Kidney (tissue), 14 donors: ENCODE measurements around the gene HMBS. TPM values are rescaled to one million over a fixed set of nuclear protein-coding genes. Genes with fewer than 3 reads are reported as not detected.
A peak's percentile ranks its signal among the peaks of the same experiment; 100 is the strongest.
"Not testable (repeated sequence)": the region's sequence is repeated elsewhere in the genome, so short reads cannot be mapped to it uniquely, and the experiment has no call there.

Experiments used
- DNase-seq, 5 donors: peaks; one replicate each; pipeline ENCODE4 v3.0.0-alpha.2; 2013 to 2020
- FAIRE-seq: peaks from 2 replicates; lab custom pipeline; 2012; peaks lifted over from hg19 to GRCh38; lab: Jason Lieb, UNC
- H3K27ac ChIP-seq, 2 donors: one replicate each; pipeline ENCODE4 v1.7.0; 2013; ENCODE audit warnings: low read depth in 2 of 2, low read length in 2 of 2, inconsistent platforms in 1 of 2
- H3K27me3 ChIP-seq: one replicate; pipeline ENCODE4 v1.7.1; 2013; ENCODE audit warnings: low read length, inconsistent platforms; ENCODE audit not compliant: control insufficient read depth, insufficient read depth
- H3K36me3 ChIP-seq, 3 donors: one replicate each; pipeline versions ENCODE4 v1.7.0 to v1.7.1; 2013; ENCODE audit warnings: low read length in 3 of 3, control low read depth in 1 of 3, inconsistent platforms in 1 of 3; ENCODE audit not compliant: insufficient read depth in 3 of 3, control insufficient read depth in 2 of 3
- H3K4me1 ChIP-seq, 3 donors: one replicate each; pipeline versions ENCODE4 v1.7.0 to v1.7.1; 2013; ENCODE audit warnings: low read length in 3 of 3, inconsistent platforms in 1 of 3, low read depth in 1 of 3; ENCODE audit not compliant: control insufficient read depth in 2 of 3, insufficient read depth in 2 of 3
- H3K4me3 ChIP-seq, 3 donors: one replicate each; pipeline versions ENCODE4 v1.7.0 to v1.8.1; 2013; ENCODE audit warnings: low read length in 3 of 3, control low read depth in 1 of 3, inconsistent platforms in 1 of 3
- H3K9ac ChIP-seq, 3 donors: one replicate each; pipeline versions ENCODE4 v1.7.0 to v1.7.1; 2013; ENCODE audit warnings: low read length in 3 of 3, control low read depth in 1 of 3, inconsistent platforms in 1 of 3
- H3K9me3 ChIP-seq, 3 donors: one replicate each; pipeline versions ENCODE4 v1.7.0 to v1.7.1; 2013; ENCODE audit warnings: low read length in 3 of 3, control low read depth in 1 of 3, inconsistent platforms in 1 of 3; ENCODE audit not compliant: control insufficient read depth in 2 of 3, insufficient read depth in 1 of 3
- intact Hi-C: fragments of 100-400 bp; cut with DNase I; formaldehyde crosslinking; loops from one replicate; pipeline ENCODE4 v1.11.1; 2022
- polyA plus RNA-seq: library from polyadenylated mRNA; stranded (reverse); fragments of 350-450 nt; fragmentation: Illumina TruSeq; extraction: RNeasy Lipid Tissue Mini Kit (QIAGEN cat#74804); gene quantifications from one replicate; pipeline ENCODE4 v1.2.3, GENCODE V29; 2014; ENCODE audit warnings: low read depth, low replicate concordance; ENCODE audit not compliant: insufficient read depth
- total RNA-seq: library from RNA; stranded (reverse); fragmentation: NEBNext Ultra II Directional; extraction: Animal tissue kit (Norgen Biotek cat#: 25700); gene quantifications from one replicate; pipeline ENCODE4 v1.2.1, GENCODE V29; 2021
- TF ChIP-seq, protein P1 (sequence below): IDR thresholded peaks from 3 replicates; pipeline ENCODE4 v1.5.1; 2012; ENCODE audit warnings: mild to moderate bottlenecking, moderate library complexity, borderline replicate concordance; ENCODE audit not compliant: insufficient read depth; ENCODE audit errors: extremely low read depth
- donor health status: control.
- donor health status: control.
- donor health status: control.
- donor health status: control.
- donor health status: control.
- donor health status: DM: yes; HTN: yes; CAD: no.
- donor health status: Normal renal cell carcinoma (clear cell type).

Gene HMBS
- total and polyA plus RNA-seq, 2 donors from 2014 or later, result 16.7 to 32.3 TPM

DNA sequence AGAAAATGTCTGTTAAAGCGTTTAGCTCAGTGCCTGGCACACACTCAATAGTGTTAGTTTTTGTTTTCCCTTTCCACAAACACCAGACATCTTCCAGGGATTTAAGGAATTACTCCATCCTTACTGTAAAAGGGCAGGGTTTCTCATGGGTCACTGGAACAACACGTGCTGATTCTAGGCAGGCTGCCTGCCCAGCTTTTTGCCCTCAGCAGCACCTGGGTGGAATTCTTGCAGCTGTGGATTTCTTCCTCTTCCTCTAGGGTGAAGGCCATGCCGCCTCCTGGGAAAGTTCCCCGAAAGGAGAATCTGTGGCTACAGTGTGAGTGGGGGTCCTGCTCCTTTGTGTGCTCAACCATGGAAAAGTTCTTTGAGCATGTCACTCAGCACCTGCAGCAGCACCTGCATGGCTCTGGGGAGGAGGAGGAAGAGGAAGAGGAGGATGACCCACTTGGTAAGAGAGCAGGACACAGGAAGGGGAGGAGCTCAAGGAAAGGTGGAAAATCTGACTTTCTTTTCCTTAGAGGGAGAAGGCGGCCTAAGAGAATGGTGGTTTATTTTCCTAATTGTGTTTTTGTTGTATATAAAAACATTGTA is 42.1 kb downstream of the HMBS start:
- Histone ChIP-seq H3K9ac (no peak overlapping the region), H3K9me3 (no peaks in the 10 kb centered on the region), H3K4me1 (peaks cover 0 to 14% (median 6%) of the 10 kb centered on the region in 3 donors), H3K36me3 (peaks cover 7 to 25% (median 14%) of the 10 kb centered on the region in 3 donors), H3K27ac (no peak overlapping the region), H3K27me3 (no peaks in the 10 kb centered on the region), H3K4me3 (no peak overlapping the region)
- intact Hi-C loops, result no loop called here
- no peak for FAIRE-seq
- DNase-seq, result no peak
- TF ChIP-seq, protein P1, sequence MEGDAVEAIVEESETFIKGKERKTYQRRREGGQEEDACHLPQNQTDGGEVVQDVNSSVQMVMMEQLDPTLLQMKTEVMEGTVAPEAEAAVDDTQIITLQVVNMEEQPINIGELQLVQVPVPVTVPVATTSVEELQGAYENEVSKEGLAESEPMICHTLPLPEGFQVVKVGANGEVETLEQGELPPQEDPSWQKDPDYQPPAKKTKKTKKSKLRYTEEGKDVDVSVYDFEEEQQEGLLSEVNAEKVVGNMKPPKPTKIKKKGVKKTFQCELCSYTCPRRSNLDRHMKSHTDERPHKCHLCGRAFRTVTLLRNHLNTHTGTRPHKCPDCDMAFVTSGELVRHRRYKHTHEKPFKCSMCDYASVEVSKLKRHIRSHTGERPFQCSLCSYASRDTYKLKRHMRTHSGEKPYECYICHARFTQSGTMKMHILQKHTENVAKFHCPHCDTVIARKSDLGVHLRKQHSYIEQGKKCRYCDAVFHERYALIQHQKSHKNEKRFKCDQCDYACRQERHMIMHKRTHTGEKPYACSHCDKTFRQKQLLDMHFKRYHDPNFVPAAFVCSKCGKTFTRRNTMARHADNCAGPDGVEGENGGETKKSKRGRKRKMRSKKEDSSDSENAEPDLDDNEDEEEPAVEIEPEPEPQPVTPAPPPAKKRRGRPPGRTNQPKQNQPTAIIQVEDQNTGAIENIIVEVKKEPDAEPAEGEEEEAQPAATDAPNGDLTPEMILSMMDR, result no peak

DNA sequence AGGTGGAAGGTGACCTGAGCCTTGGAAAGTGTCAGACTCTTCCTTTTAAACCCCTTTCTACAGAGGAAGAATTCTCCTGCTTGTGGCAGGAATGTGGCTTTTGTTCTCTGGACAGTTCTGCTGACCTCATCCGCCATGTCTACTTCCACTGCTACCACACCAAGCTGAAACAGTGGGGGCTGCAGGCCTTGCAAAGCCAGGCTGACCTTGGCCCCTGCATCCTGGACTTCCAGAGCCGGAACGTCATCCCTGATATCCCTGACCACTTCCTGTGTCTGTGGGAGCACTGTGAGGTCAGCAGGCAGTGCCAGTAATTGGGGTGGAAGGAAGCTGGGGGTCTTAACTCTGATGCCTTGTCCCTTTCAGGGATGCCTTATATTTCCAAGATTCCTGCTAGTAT is 46.0 kb downstream of the HMBS start:
- H3K9me3 ChIP-seq, result no peaks in the 10 kb centered on the region
- intact Hi-C loops, result no loop called here
- no peak overlapping the region for H3K4me3 ChIP-seq
- TF ChIP-seq, protein P1, result no peak
- peaks cover 0 to 5% (median 0%) of the 10 kb centered on the region in 3 donors for H3K4me1 ChIP-seq
- FAIRE-seq (no peak), DNase-seq (no peak)
- H3K27ac ChIP-seq, result no peak overlapping the region
- peaks cover 7 to 31% (median 29%) of the 10 kb centered on the region in 3 donors for H3K36me3 ChIP-seq
- no peaks in the 10 kb centered on the region for H3K27me3 ChIP-seq
- H3K9ac ChIP-seq, result no peak overlapping the region

DNA sequence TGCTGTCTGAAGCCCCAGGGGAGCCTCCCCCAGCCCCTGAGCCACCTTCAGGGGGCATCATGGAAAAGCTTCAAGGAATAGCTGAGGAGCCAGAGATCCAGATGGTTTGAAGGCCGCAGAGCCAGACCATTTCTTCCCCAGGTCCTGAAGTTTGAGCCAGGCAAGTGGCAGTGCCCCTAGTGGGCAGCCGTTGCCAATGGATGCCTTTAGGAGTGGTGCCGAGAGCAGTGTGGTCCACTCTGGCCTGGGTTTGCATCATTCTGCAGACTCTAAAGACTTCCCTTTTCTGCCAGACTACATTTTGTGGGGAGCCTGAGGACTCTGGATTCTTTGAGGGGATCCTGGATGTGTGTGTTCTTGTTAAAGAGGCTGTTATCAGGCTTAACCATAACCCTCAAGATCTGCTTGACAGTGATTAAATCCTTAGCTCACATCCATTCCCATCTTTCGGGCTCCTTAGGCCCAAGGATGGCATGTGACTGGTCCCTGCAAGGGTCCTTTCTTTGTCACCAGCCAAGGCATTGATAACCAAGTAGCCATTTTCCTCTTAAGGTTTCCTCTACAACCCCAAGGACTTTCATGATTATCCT is 49.8 kb downstream of the HMBS start:
- Histone ChIP-seq H3K4me3 (no peak overlapping the region), H3K9me3 (no peaks in the 10 kb centered on the region), H3K9ac (no peak overlapping the region), H3K36me3 (peaks cover 5 to 31% (median 29%) of the 10 kb centered on the region in 3 donors), H3K27ac (no peak overlapping the region), H3K4me1 (peaks cover 0 to 2% (median 0%) of the 10 kb centered on the region in 3 donors), H3K27me3 (no peaks in the 10 kb centered on the region)
- DNase-seq (no peak), FAIRE-seq (no peak)
- TF ChIP-seq, protein P1, result peak; percentile 56
- intact Hi-C loops, result no loop called here

DNA sequence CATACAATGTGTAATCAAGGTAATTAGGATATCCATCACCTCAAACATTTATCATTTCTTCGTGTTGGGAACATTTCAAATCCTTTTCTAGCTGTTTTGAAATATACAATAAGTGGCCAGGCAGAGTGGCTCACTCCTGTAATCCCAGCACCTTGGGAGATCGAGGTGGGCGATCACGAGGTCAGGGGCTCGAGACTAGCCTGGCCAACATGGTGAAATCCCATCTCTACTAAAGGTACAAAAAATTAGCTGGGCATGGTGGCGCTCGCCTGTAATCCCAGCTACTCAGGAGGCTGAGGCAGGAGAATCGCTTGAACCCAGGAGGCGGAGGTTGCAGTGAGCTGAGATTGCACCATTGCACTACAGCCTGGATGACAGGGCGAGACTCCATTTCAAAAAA is 54.6 kb downstream of the HMBS start:
- H3K4me3 ChIP-seq, FAIRE-seq, H3K27ac ChIP-seq, H3K9ac ChIP-seq, H3K36me3 ChIP-seq, DNase-seq, H3K4me1 ChIP-seq, intact Hi-C loops, H3K27me3 ChIP-seq, H3K9me3 ChIP-seq: not testable (repeated sequence)

Other genes with a start within 250 kb of the HMBS start
- 1.1 TPM for gene CXCR5, start 201.0 kb upstream of the HMBS start, total RNA-seq
- gene CXCR5, start 201.0 kb upstream of the HMBS start, polyA plus RNA-seq, result not detected
- 57.5 TPM for gene BCL9L, start 159.0 kb upstream of the HMBS start, total RNA-seq
- gene BCL9L, start 159.0 kb upstream of the HMBS start, polyA plus RNA-seq, result 5.0 TPM
- not detected for gene UPK2, start 128.6 kb upstream of the HMBS start, total RNA-seq
- gene UPK2, start 128.6 kb upstream of the HMBS start, polyA plus RNA-seq, result not detected
- gene FOXR1, start 113.1 kb upstream of the HMBS start, total RNA-seq, result not detected
- gene FOXR1, start 113.1 kb upstream of the HMBS start, polyA plus RNA-seq, result not detected
- gene CENATAC, start 86.7 kb upstream of the HMBS start, total RNA-seq, result 45.0 TPM
- gene CENATAC, start 86.7 kb upstream of the HMBS start, polyA plus RNA-seq, result 19.8 TPM
- gene RPS25, start 66.5 kb upstream of the HMBS start, total RNA-seq, result 852 TPM
- 1,047 TPM for gene RPS25, start 66.5 kb upstream of the HMBS start, polyA plus RNA-seq
- 82.6 TPM for gene TRAPPC4, start 66.1 kb upstream of the HMBS start, total RNA-seq
- 136 TPM for gene TRAPPC4, start 66.1 kb upstream of the HMBS start, polyA plus RNA-seq
- 49.5 TPM for gene SLC37A4, start 54.0 kb upstream of the HMBS start, total RNA-seq
- 115 TPM for gene SLC37A4, start 54.0 kb upstream of the HMBS start, polyA plus RNA-seq
- 187 TPM for gene HYOU1, start 27.7 kb upstream of the HMBS start, total RNA-seq
- gene HYOU1, start 27.7 kb upstream of the HMBS start, polyA plus RNA-seq, result 69.0 TPM
- gene VPS11, start 17.1 kb upstream of the HMBS start, total RNA-seq, result 40.8 TPM
- 40.0 TPM for gene VPS11, start 17.1 kb upstream of the HMBS start, polyA plus RNA-seq
- 34.8 TPM for gene DPAGT1, start 17.0 kb downstream of the HMBS start, total RNA-seq
- gene DPAGT1, start 17.0 kb downstream of the HMBS start, polyA plus RNA-seq, result 41.0 TPM
- 16.0 TPM for gene C2CD2L, start 22.5 kb downstream of the HMBS start, total RNA-seq
- gene C2CD2L, start 22.5 kb downstream of the HMBS start, polyA plus RNA-seq, result 17.7 TPM
- 29.1 TPM for gene HINFP, start 36.7 kb downstream of the HMBS start, total RNA-seq
- 14.5 TPM for gene HINFP, start 36.7 kb downstream of the HMBS start, polyA plus RNA-seq
- 0.25 TPM for gene ABCG4, start 64.2 kb downstream of the HMBS start, total RNA-seq
- gene ABCG4, start 64.2 kb downstream of the HMBS start, polyA plus RNA-seq, result 0.52 TPM
- 21.2 TPM for gene NLRX1, start 83.8 kb downstream of the HMBS start, total RNA-seq
- gene NLRX1, start 83.8 kb downstream of the HMBS start, polyA plus RNA-seq, result 11.9 TPM
- gene NHERF4, start 100.6 kb downstream of the HMBS start, total RNA-seq, result 3.5 TPM
- 47.9 TPM for gene NHERF4, start 100.6 kb downstream of the HMBS start, polyA plus RNA-seq
- 20.6 TPM for gene CBL, start 121.5 kb downstream of the HMBS start, total RNA-seq
- 2.0 TPM for gene CBL, start 121.5 kb downstream of the HMBS start, polyA plus RNA-seq
- 137 TPM for gene MCAM, start 232.2 kb downstream of the HMBS start, total RNA-seq
- gene MCAM, start 232.2 kb downstream of the HMBS start, polyA plus RNA-seq, result 42.1 TPM
- 23.5 TPM for gene RNF26, start 249.6 kb downstream of the HMBS start, total RNA-seq
- gene RNF26, start 249.6 kb downstream of the HMBS start, polyA plus RNA-seq, result 18.2 TPM